NK-92 (cell line): ENCODE data around the gene LDLRAD3.

Experiments
- DNase-seq: peaks from one replicate; lab custom pipeline; 2025; ENCODE audit not compliant: unreplicated experiment; lab: John Stamatoyannopoulos, UW

LDLRAD3 gene

DNA sequence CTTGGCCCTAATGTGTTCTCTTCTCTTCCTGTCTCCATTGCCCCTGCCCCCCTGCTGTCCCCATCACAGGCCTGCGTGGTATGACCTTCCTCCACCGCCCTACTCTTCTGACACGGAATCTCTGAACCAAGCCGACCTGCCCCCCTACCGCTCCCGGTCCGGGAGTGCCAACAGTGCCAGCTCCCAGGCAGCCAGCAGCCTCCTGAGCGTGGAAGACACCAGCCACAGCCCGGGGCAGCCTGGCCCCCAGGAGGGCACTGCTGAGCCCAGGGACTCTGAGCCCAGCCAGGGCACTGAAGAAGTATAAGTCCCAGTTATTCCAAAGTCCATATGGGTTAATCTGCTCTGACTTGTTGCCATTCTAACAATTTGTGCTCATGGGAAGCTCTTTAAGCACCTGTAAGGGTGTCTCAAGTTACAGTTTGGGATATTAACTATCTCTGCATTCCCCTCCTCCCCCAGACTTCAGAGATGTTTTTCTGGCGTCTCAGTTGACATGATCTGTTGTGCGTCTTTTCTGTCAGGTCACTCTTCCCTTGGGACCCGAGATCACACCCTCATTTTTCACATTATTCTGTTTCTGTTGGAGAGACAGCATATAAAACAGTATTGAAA lies 285.3 kb downstream of the LDLRAD3 start:
- no peak for DNase-seq

DNA sequence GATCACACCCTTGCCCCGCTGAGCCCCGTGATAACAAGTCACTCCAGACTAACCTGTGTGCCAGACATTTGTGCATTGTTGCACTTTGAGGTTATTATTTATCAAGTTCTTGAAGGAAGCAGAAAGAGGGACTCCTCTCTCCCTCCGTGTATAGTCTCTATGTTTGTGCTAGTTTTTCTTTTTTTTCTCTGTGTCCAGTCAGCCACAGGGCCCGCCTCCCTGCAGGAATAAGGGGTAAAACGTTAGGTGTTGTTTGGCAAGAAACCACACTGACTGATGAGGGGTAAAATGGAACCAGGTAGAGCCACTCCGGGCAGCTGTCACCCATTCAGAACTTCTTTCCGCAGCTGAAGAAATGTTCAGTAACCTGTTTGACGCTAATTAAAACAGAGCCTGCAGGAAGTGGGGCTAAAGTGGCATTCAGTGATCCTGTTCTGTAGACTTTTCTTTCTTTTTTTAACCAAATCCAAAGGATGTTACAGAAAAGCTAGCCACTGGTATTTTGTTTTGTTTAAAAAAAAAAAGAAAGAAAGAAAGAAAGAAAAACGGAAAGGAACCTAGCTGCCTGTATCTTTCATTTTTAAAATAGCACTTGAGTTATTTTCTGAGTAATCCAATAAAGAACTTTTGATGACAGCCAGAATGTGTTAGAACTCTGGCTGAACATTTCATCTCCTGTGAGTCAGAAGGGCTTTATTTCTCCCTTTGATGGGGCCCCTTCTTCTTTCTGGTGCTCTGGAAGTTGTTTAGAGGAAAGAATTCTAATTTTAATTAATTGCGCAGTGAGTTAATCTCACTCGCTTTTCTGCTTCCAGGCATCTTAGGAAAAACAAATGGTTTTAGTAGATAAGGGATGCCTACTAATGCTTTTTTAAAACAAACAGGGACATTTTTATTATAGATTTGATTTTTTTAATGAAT lies 287.2 kb downstream of the LDLRAD3 start:
- DNase-seq, result no peak

GRCh38 chr11:36233204-36233603 lies 289.3 kb downstream of the LDLRAD3 start:
- no peak for DNase-seq

GRCh38 chr11:36234825-36235224 lies 291.0 kb downstream of the LDLRAD3 start:
- DNase-seq, result no peak

DNA sequence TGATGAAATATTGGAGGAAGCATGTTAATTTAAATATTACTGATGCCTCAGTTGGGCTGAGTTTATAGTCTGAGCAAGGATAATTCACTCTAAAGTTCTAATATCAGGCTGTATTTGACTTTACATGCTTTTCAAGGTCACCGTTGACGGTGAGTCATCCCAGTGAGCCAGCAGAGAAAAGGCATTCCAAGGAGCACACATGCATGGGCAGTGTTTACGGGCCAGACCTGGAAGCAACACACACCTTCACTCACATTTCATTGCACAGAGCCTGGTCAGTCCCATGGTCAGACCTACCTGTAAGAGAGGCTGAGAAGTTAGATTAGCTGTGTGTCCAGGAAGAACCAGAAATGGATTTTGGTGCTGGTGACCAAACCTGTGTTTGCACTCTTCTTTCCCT lies 291.9 kb downstream of the LDLRAD3 start:
- DNase-seq, result no peak

DNA sequence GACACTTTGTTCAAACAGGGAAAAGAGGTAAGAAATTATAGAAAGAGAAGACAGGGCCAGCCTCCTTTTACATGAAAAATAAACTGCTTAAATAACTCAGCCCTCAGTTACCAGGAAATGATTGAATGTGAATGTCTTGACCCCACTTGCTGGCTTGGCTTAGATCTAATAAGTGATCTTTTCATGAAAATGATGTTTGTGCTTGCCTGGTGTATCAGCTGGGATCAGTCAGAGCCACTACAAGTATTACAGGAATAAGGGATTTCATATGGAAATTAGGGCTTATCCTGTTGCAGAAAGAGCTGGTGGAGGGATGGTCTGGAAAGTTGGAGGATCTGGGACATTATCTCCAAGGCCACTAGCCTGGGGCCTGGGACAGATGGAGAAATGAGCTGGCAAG lies 293.5 kb downstream of the LDLRAD3 start:
- DNase-seq, result no peak

DNA sequence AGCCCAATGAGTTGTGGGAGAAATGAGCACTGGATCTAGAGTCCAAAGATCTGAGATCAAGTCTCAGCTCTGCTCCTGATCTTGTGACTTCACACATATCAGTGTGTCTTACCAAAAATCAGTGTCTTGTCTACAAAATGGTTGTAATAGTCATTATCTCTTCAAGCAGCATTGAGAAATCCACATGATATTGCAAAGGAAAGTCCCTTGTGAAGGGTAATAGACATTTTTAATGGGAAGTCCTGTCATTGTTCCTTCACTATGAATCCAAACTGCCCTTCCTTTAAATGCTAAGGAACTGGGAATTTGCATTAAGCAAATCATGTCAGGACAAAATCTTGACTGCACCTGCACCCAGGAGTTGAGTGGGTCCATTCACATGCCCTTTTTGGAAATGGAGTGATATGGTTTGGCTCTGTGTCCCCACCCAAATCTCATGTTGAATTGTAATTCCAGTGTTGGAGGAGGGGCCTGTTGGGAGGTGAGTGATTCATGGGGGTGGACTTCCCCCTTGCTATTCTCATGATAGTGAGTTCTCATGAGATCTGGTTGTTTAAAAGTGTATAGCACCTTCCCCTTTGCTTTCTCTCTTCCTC lies 294.3 kb downstream of the LDLRAD3 start:
- no peak for DNase-seq

DNA sequence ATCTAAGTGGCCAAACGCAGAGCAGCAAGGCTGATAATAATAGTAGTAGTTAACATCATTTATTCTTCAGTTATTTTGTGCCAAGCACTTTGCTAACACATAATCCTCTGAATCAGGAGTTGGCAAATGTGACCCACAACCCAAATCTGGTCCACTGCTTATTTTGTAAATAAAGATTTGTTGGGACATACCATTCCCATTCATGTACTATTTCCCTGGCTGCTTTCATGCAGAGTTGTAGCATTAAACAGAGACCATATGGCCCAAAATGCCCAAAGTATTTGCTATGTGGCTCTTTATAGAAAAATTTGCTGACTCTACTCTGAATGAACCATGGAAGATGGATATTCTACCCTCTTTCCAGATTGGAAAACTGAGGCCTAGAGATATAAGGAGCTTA lies 295.0 kb downstream of the LDLRAD3 start:
- DNase-seq, result no peak

GRCh38 chr11:36239636-36240035 lies 295.8 kb downstream of the LDLRAD3 start:
- DNase-seq, result no peak

- DNase-seq, result no peak
Observed at GRCh38 chr11:36240173-36240572, 296.3 kb downstream of the LDLRAD3 start.

DNA sequence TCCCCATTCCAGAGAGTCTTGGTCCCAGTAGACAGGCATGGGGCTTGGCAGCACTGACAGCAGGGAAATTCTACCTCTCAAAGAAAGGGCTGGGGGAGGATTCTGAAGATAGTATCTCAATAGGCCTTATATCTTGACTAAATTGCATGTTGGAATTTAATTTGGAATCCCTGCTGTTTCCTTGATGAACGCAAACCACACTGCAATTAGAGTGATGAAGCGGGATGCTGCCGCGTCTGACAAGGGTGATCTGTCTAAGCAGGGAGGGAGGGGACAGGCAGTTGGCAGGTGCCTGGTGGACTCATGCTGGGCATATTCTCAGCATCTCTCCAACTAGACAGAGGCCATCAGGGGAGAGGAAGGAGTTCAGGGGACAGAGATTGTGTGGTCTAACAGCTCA lies 296.9 kb downstream of the LDLRAD3 start:
- no peak for DNase-seq

DNA sequence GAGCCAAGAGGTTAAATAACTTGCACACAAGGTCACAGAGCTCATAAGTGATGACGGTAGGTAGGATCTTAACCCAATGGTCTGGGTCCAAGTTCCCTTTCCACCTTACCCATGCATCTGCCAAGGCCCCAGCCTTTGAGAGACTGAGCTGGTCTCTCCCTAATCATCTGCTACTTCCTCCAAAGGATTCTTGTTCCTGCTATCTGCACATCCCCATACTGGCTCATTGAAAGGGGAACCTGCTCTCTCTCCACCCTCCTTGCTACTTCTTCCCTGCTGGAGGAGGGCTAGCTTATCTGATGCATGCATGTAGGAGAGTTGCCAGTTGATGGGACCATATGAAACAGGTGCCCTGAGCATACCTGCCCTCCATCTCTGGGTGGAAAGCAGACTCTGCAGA lies 297.6 kb downstream of the LDLRAD3 start:
- no peak for DNase-seq

DNA sequence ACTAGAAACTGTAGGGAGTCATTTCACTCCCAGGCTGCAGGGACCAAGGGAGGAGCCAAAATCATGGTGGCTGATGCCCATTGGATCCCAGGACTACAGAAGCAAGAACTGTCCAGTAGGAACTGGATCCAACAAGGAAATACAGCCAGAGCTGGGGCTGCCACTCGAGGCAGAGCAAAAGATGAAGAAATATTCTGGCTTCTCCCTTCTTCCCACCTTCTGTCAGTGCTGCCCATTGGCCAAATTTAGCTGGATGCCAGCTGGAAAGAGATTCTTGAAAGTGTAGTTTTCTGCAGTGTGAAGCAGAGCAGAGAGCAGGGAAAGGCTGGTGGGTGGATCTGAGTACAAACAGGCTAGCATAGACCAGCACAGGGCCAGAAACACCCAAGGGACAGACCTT lies 299.8 kb downstream of the LDLRAD3 start:
- no peak for DNase-seq

GRCh38 chr11:36247493-36247892 lies 303.6 kb downstream of the LDLRAD3 start:
- DNase-seq, result no peak

GRCh38 chr11:36248436-36248835 lies 304.6 kb downstream of the LDLRAD3 start:
- no peak for DNase-seq

DNA sequence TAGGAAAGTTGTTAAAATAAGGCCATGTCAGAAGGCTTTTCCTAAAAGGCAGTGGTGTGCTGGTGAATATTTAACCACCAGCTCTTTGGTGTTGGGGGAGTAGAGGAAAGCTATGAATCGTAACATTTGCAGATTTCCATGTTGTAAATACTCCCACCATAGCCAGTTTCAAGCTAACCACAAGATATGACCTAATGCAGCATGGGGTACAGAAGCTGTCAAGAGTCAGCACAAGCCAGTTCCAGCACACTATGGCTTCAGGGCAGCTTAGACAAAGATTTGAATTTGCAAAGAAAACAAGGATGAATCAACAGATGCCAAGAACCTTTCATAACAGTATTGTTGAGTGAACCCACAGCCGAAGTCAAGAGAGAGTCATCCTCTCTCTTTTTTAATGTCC lies 305.4 kb downstream of the LDLRAD3 start:
- DNase-seq, result no peak

GRCh38 chr11:36251823-36252222 lies 308.0 kb downstream of the LDLRAD3 start:
- no peak for DNase-seq

DNA sequence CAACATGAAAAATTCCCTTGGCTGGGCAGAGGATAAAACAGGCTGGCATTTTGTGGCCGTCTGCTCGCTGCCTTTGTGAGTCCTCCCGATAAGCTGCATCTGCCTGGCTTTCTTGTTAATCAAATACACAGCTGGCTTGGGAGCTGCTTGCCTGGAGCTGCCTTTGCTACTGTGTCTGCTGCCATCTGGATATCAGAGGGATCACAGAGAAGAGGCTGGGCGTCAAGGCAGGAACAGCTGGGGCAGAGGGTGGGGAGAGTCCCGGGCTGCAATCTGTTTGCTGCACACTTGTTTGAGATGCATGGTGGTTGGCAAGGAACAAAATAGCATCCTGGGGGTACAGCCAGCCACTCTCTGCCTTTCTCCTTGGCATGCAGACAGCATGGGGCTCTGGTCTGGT lies 309.4 kb downstream of the LDLRAD3 start:
- no peak for DNase-seq

DNA sequence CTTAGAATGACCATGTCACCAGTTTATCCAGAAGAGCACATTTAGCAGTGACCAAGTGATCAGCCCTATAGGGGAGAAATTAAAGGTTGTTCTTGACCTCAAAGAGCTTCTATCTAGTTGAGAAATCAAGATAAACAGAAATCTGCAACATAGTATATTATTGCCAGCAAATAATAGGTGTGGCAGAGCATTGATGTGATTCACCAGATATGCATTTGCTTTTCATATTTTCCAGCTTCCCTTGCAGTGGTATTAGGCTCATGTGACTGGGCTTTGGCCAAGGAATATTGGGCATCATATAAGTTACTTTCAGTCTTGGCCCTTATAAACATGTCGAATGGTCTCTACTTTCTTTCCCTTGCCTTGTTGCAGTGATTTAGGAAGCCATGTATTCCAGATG lies 310.9 kb downstream of the LDLRAD3 start:
- DNase-seq, result no peak

DNA sequence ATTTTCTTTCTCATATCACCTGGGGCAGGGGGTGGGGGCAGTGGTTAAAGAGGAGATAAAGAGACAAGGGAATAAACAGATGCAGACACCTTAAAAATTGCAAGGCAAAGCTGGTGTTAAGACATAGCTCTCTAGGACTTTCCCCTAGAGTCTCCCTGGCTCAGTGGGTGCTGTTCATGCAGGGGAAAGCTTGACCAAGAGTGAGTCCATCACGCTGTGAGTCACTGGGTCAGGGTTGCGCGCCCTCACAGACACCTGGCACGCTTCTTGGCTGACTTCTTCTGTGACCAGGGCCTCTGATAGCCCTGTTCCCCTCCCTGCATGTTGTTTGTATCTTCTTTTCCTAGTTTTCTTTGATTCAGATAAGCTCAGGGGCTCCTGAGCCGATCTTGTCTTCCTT lies 313.5 kb downstream of the LDLRAD3 start:
- DNase-seq, result no peak

- DNase-seq, result no peak
Observed at GRCh38 chr11:36258730-36259360, 315.0 kb downstream of the LDLRAD3 start.

- DNase-seq, result no peak
Observed at GRCh38 chr11:36261094-36261493, 317.2 kb downstream of the LDLRAD3 start.
